Fibroblast of skin of abdomen (primary cell): ENCODE results near the gene UQCRHL.
A peak's percentile ranks its signal among the peaks of the same experiment; 100 is the strongest.

Experiments used
- DNase-seq: peaks from one replicate; pipeline ENCODE4 v3.0.0-alpha.2; 2013

Gene UQCRHL

DNA sequence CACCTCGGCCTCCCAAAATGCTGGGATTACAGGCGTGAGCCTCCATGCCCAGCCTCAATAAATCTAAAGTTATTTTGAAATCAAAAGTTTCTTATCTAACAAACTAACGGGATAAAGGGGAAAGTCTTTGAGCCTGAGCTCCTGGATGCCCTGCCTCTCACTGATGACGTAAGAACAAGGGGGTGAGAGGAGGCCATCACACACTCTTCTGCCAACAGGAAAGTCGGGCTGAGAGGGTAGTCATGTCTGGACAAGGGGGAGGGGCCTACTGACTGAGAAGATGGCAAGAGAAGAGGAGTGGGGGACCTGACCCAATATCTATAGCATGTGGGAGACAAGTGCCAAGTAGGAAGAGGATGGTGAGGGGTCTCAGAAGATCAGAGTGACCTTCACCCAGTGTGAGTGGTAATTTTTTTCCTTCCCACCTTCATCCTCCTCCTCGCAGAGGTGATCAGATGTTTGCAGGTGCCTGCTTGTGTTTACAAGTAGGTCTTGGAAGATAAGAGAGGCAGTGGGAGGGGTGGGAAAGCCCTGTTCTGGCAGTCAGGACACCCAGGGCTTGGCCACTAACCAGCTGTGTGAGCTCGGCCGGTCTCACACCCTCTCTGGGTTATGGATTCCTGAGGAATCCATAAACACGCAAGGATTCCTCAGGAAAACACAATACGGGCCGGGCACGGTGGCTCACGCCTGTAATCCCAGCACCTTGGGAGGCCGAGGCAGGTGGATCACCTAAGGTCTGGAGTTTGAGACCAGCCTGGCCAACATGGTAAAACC is 9.6 kb downstream of the UQCRHL start:
- DNase-seq, result no peak

- no peak for DNase-seq
Observed at GRCh38 chr1:15796086-15796462, 11.4 kb downstream of the UQCRHL start.

GRCh38 chr1:15788624-15789301 is 18.7 kb downstream of the UQCRHL start:
- DNase-seq, result peak; percentile 44

- DNase-seq, result no peak
Observed at GRCh38 chr1:15786581-15786980, 20.9 kb downstream of the UQCRHL start.

- DNase-seq, result no peak
Observed at GRCh38 chr1:15785683-15786082, 21.8 kb downstream of the UQCRHL start.

DNA sequence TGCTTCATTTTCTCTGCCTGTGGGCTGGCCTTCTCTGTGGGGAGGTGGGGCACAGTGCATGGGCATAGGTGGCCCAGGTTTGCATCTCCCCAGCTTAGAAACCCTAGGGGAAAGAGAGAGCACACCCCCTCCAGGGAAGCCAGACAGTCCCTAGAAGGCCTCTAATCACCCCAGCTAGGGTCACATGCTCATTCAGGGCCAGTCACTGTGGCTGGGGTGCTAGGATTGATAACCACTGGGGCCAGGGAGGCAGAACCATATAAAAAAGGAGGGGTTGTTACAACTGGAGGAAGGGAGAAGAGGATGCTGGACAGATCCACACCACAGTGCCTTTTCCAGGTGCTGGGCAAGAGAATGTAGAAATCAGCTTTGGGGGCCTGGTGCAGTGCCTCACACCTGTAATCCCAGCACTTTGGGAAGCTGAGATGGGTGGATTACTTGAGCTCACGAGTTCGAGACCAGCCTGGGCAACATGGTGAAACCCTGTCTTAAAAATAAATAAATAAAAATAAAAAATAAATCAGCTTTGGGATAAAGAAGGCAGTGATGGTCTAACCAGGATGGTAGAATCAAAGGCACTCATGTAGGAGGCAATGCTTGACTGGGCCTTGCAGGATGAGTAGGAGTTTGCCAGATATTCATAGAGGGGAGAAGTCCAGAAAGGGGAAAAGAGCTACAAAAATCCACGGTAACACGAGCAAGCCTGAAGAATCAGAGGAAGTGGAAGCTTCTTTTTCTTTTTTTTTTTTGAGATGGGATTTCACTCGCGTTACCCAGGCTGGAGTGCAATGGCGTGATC is 29.3 kb downstream of the UQCRHL start:
- DNase-seq, result no peak

DNA sequence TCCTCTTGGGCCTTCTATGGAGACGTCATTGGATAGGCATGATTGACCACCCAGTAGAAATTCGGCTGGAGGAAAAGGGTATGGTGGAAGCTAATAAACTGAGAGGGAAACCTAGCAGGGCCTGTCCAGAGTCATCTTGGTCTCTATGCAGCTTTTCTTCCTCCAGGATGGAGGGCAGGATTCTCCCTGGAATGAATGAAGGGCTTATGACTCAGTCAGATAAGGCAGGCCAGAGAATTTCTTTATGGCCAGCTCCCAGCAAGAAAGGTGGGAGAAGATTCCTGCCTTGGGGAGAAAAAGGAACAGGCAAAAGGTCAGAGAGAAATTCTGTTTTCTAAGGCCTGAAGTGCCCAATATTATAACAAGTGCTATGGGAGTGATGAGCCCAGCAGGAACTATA is 31.7 kb downstream of the UQCRHL start:
- DNase-seq, result no peak

DNA sequence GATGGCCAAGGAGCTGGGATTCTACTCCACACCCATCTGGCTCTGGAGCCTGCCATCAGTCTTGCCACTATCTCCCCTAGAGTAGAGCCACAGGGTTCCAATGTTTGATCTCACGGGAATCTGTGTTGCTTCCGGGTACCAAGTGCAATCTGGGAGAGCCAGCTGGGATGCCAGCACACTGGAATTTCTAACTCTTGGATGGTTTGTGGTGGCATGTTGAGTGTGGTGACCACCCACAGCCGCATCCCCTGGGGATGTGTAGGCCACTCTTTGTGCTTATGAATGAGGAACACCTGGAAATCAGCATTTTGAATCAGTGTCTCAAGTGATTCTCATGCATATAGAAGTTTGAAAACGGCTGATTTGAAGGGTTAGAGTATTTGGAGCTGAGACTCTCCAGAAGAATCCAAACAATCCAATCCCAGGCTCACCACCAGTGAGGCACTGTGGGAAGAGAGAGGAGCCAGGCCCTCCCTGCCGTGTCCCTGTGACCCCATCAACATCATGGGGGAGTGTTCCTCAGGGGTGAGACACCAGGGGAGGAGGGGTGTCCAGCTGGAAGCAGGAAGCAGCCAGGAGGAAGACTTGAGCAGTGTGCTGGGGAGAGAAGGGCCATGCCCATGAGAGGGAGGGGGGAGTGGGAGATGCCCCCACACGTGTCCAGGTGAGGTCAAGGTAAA is 35.5 kb downstream of the UQCRHL start:
- no peak for DNase-seq

DNA sequence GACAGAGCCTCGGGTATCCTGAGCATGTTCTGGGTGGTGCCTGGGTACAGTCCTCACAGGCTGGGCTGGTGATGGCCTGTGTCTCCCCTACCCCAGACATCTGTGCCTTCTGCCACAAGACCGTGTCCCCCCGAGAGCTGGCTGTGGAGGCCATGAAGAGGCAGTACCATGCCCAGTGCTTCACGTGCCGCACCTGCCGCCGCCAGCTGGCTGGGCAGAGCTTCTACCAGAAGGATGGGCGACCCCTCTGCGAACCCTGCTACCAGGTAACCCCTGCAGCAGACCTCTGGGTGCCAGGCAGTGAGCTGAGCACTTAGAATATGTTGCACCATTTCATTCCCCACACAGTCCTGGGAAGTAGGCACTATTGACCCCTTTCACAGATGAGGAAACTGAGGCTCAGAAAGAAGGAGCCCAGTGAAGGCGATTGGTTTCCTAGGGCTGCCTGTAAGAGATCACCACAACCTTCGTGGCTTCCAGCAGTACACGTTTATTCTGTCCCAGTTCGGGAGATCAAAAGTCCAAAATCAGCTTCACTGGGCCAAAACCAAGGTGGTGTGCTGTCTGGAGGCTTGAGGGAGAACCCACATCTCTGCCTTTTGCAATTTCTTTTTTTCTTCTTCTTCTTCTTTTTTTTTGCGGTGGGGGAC is 37.0 kb downstream of the UQCRHL start:
- no peak for DNase-seq

GRCh38 chr1:15768388-15768787 is 39.1 kb downstream of the UQCRHL start:
- no peak for DNase-seq

DNA sequence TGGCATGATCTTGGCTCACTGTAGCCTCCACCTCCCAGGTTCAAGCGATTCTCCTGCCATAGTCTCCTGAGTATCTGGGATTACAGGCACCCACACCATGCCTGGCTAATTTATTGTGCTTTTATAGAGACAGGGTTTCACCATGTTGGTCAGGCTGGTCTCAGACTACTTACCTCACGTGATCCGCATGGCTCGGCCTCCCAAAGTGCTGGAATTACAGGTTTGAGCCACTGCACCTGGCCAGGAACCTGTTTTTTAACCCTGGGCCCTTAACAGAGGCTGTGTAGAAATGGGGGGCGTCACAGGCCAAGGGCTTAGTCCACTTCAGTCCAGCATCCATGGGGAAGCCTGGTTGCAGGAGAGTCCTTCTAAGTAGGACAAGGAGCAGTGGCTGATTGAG is 39.5 kb downstream of the UQCRHL start:
- no peak for DNase-seq

GRCh38 chr1:15765495-15766194 is 41.8 kb downstream of the UQCRHL start:
- peak; percentile 41 for DNase-seq

DNA sequence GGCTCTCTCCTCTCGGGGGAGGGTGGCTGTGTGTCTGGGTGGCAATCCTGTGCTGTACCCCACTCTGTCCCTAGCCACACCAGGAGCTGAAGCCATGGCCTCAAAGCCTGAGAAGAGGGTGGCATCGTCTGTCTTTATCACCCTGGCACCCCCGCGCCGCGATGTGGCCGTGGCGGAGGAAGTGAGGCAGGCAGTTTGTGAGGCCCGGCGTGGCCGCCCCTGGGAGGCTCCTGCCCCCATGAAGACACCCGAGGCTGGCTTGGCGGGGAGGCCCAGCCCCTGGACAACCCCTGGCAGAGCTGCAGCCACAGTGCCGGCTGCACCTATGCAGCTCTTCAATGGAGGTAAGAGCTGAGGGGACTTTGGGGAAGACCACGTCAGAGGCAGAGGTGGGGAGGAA is 42.6 kb downstream of the UQCRHL start:
- DNase-seq, result no peak

GRCh38 chr1:15764269-15764764 is 43.1 kb downstream of the UQCRHL start:
- no peak for DNase-seq

GRCh38 chr1:15762546-15762945 is 44.9 kb downstream of the UQCRHL start:
- no peak for DNase-seq

DNA sequence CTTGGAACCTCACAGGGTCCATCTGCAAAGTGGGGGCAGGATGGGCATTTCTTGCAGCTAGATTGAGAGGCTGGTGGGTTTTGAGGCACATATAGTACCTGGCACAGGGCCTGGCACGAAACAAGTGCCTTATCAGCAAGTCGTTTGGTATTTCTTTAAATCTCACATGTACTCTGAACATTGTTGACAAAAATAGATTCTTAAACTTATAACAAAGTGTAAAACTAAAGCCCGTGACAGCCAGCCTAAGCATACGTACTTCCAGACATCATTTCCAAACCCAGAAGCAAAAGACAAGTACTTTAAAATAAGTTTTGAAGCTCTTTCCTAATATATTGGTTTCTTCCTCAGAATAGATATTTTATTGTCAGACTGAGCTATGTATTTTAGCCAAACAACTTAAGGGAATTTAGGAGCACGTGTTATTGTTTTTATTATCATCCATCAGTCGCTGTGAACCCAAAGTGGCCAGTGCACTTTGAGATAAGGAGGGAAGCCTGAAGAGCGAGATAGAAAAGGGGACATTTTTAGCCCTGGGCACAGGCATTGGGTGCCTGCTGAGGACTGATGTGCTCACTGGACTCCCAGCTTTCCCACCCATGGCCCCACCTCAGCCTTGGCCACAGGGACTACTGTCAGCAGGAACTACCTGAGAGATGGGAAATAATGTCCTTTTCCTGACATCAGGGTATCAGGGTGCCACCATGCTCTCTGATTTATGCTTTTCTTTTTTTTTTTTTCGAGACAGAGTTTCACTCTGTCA is 45.9 kb downstream of the UQCRHL start:
- no peak for DNase-seq

GRCh38 chr1:15760520-15761211 is 46.8 kb downstream of the UQCRHL start:
- peak; percentile 70 for DNase-seq

- peak; percentile 25 for DNase-seq
Observed at GRCh38 chr1:15758953-15759661, 48.3 kb downstream of the UQCRHL start.

DNA sequence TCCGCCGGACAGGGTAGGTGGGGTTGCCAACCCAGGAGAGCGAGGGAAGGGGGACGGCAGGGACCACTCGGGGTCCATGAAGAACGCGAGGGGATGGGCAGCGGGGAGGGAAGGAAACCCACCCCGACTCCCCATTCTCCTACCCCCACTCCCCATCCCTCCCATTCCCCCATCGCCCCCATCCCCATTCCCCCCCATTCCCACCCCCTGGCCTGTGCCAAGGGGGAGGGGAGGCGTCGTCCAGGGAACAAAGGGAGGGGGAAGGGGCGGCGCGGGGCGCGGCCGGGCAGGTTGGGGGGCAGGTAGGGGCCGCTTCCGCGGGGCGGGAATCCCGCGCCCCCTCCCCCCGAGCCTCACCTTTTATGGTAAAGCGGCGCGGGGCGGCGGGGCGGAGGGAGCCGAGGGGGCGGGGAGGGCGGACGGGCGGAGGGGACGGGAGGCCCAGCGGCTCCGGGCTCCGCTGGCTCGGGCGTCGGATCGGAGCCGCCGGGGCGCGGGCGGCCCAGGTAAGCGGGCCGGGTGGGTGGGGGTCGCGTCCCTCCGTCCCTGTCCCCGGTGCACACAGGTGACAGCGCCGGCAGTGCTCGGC is 49.0 kb downstream of the UQCRHL start, which contains the start of gene FBLIM1:
FBLIM1 (plus strand) TSS at position 453 of the 589 bp plus-strand sequence. CDS start 6,189 bp downstream, outside the sequence.
- DNase-seq, result peak; percentile 41
